HG03558 (cell line): ENCODE results near the gene ZNF354B.
"Not testable (repeated sequence)": the region's sequence is repeated elsewhere in the genome, so short reads cannot be mapped to it uniquely, and the experiment has no call there.

ENCODE experiments used
- ATAC-seq: cut with Tn5 transposase; IDR thresholded peaks from one replicate; pipeline ENCODE4 v1.9.1; 2021; ENCODE audit warnings: moderate number of reproducible peaks; ENCODE audit not compliant: unreplicated experiment; ENCODE audit errors: extremely low read depth

ZNF354B gene

DNA sequence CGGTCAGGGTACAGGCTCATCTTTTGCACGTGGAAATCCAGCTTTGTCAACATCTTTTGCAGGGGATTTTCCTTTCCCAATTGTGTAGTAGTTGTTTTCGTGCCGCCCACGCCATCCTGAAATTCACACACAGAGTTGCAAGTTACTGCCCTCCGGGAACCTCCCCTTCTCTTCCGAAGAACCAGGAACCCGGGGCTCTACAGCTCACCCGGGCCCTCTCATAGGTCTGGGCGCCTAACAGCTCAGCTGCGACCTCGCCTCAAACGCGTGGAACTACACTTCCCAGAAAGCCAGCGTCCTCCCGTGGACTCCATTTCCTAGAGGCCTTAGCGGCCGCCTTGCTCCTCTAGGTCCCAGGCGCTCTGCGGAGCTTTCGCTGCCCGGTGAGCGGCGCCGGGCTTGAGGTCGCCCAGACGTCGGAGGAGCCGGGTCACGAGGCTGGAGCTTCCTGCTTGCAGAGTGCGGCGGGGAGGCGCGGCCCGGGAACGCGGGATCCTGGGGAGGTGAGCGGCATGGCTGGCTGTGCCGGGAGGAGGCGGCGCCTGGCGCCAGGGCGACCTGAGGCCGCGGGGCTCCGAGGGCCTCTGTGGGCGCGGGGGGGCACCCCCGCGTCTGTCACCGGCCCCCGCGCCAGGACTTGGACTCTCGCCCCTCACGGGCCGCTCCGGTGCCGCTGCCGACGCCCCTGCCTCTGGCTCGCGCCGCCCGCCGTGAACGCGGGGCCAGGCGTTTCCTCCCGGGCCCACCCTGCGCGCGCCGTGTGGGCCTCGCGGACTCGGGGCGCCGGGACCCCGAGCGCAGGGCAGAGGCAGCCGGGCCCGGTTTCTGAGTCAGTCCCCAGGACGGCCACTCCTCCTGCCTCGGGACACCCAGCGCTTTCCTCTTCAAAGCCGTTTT is at the start of gene ZNF354B:
Gene ZNF354B, plus strand, starts transcription at position 329 of the 897 bp plus-strand sequence. CDS start 1,095 bp downstream, outside the sequence.
- ATAC-seq: peak; percentile 97

DNA sequence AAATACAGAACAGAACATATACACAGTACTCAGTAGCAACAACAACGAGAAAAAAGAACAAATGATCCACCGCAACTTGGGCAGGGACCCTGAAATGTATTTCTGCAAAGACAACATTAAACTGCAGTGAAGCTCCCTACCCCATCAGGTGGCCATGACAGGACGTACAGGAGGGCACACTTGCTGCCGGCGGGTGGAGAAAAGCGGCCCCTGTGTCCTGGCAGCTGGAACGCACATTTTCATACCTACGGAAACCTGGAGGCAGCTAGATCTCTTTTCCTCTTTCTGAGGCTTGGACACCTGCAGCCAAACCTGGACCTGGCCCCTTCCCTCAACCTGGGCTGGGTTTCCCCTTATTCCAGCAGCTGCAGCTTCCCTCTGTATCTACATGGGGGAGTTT is 42.2 kb upstream of the ZNF354B start:
- ATAC-seq: no peak

DNA sequence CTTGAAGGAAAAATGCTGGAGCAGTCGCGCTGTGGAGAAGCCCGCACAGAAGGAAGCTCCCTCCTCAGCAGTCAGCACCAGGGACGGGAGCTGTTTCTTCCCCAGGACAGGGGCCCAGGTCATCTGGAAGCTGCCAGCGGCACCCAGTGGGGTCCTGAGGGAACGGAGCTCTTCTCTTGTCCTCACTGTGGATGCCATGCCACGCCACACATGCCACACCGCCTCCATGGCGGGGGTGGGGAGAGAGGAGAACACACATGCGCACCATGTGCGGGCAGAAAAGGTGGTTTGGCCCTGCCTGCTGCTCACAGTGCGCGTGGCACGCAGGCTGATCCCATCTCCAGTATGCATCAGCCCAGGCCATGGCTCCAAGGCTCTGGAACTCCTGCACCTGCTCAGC is 41.7 kb upstream of the ZNF354B start:
- ATAC-seq: no peak

DNA sequence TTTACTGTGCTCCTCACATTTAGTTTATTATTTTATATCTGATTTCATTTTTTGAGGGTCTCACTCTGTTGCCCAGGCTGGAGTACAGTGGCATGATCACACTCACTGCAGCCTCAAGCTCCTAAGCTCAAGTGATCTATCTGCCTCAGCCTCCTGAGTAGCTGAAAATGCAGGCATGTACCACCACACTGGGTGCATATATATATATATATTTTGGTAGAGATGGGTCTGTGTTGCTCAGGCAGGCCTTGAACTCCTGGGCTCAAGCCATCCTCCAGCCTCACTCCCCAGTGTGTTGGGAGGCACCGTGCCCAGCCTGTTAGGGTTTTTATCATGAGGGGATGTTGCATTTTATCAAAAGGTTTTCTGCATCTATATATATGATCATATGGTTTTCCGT is 39.8 kb upstream of the ZNF354B start:
- no peak for ATAC-seq

DNA sequence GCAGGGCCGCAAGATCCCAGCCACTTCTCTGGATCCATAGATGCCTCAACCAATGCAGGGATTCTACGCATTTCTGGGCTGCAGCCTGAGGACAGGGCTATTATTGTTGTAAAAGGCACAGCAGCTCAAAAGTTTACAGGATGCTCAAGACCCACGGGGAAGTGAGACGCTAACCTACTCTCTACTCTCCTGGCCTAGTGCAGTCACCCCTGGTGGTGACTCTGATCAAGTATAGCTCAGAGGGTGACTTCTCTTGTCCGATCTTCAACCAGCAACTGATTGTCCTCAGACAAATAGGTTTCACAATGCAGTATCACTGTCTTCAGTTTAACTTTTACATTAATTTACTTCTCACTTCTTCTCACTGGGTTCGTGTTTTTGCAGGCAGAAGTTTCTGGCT is 34.3 kb upstream of the ZNF354B start:
- no peak for ATAC-seq

DNA sequence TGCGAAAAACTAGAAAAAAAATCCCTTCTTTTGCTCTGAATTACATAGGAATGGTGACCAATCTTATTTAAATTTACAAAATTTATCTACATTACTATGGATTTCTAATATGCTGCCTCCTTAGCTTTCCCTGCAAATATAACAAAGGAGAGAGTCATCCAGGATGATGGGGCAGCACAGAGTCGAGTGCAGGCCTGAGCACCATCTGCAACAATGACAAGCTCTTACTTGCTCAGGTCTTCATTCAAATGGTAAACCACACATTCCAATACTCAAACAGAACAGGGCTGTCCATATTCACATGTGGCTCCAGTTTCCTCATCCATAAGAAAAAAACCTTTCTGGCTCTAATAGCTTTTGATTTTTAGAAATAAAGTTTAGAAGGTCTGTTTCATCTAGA is 33.5 kb upstream of the ZNF354B start:
- ATAC-seq: no peak

DNA sequence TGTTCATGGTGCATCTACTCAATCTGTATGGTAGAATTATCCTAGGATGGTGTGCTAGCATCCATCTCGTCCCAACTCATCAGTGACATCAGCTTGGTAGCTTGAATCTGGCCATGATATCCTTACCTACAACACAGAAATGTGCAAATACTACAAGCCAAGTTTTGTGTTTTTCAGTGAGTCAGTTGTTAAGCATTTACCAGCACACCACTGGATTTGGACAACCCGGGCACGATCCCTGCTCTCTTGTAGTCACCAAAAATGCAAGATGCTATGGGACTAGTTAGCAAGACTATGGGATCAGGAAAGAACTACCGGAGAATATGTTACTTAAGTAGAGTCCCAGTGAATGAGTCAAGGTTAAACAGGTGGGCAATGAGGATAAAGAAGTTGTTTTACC is 32.1 kb upstream of the ZNF354B start:
- no peak for ATAC-seq

DNA sequence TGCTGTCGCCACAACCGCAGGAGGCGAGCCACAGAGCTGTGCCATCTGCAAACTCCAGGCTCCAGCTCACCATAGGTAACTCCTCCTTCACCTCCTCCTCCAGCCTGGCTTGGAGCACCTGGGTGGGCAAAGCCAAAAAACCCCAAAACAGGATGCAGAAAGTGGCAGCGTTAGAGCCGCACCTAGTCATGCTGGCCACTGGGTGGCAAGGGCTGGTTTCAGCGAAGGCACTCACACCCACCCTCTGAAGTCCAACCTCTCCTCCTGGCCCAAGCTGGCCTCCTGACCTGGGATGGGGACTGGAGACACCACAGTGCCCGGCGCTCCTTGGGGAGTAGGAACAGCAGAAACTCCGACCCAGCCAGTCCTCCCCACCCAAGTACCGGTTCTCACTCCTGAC is 28.7 kb upstream of the ZNF354B start:
- ATAC-seq: no peak

DNA sequence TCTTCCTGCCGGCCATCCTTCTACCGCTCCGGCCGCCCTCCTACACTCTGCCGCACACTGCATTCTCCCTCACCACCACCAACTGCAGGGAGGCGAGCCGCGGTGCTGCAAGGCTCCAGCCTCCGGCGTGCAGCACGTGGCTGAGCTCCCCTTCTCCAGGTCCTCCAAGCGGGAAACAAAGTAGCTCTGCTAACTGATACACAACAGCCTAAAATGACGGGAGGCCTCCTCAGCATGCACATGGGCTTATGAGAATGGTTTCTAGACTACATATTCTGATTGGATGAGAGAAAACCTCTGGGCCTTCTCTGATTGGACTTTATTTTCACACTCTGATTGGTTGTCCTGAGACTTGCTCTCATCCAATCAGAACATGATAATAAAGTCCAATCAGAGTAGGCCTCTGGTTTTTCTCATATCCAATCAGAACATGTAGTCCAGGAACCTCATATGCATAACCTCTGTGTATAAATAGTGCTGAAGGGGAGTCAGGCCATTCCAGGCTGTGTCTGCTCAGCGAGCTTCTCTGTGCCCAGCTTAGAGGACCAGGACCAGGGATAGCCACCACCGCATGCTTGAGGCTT is 27.0 kb upstream of the ZNF354B start:
- ATAC-seq: no peak

DNA sequence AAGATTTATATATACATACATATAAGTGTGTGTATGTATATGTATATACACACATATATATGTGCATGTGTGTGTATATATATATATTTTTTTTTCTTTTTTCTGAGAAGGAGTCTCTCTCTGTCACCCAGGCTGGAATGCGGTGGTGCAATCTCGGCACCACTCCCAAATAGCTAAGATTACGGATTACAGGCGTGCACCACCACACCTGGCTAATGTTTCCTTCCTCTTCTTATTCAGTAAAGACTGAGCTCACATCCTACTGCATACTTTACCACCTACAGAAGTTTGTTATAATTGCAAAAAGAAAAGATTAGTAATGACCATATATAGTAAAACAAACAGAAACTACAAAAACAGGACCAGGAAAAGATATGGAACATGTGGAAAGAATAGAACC is 23.1 kb upstream of the ZNF354B start:
- no peak for ATAC-seq

DNA sequence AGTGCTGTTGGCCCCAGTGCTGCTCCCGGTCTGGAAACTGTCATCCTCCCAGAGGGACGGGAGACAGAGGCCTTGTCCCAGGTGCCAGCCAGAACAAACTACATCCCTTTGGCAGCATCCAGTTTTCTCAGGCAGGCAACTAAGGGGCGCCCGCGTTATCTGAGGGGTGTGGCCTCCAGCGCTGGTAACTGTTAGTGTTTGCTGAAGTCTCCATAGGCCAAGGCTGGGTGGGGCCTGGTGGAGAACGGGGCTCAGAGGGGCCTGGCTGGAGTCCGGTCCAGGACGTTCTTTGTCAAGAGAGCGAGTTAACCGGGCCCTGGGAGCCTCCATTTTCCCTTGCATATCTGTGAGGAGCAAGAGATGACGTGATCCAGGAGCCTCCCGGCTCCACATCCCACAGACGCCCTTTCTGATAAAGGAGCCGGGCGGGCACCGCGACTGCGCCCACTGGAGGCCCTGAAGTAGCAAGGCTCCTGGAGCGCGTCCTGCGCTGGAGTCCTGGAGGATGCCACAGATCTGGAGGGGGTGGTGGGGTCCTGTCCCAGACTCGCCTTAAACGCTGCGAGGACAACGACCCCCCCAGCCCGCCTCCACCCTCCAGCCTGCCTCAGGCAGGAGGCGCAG is 20.9 kb upstream of the ZNF354B start:
- ATAC-seq: not testable (repeated sequence)

DNA sequence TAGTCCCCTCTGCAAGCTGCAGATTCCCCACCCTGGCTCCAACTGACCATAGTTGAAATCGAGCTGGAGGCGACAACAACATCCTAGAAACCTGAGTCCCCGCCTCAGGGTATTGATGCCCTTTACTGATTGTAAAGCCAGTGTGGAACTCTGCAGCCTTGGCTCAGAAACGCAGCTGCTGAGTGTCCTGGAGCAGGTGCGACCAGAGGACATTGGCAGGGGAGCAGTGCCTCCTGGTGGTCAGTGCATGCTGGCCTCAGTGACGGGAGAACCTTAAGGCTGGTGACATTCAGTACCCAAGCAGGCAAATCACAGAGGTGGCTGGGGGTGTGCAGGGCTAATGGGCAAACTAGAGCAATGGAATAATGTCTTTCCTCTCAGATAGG is 20.4 kb upstream of the ZNF354B start:
- ATAC-seq: no peak

DNA sequence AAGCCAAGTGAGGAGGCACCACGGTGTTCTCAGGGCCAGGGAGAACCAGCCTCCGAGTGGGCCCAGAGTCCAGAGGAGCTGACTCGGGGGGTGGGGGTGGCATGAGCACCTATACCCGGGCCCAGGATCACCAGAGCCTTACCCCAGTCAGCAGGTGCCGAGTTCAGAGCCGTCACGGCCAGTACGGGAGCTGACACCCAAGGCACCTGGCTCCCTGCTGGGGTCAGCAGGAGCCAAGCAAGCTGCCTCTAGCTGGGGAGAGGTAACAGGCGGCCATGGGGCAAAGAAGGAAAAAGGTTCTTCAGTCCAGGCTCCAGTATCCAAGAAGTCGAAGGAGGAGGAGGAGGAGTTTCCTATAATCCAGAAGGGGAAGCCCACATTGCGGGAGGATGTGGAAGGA is 19.4 kb upstream of the ZNF354B start:
- not testable (repeated sequence) for ATAC-seq

DNA sequence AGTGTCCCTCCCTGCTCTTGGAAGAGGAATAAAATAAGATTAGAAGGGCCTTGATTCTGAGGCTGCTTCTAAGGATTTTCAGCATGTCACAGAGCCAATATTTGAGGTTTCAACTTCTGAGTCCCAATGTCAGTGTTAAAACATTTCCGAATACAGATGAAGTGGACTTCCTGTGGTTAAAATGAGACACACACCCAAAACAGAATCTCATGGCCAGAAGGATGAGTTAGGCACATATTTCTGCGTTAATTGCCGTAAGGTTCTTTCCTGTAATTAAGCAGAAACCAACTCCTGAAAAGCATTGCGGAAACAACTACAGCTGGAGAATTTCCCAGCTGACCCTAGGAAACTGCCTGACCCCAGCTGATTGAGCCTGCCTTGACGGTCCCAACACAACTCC is 10.4 kb upstream of the ZNF354B start:
- no peak for ATAC-seq

DNA sequence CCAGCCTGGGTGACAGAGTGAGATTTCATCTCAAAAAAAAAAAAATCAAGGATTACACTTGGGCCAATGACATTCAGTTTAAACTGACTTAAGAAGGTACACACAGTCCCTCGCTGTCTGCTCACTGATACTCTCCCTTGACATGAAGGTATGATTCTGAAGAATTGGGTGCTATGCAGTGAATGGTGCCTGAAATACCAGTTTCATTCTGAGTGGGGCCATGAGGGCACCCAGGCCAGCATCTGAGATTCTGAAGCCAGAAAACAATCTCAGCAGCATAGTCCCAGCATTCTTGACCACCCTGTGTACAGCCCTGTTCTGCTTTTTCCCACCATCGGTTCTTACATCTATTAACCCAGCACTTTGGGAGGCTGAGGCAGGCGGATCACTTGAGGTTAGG is 7.8 kb upstream of the ZNF354B start:
- no peak for ATAC-seq

DNA sequence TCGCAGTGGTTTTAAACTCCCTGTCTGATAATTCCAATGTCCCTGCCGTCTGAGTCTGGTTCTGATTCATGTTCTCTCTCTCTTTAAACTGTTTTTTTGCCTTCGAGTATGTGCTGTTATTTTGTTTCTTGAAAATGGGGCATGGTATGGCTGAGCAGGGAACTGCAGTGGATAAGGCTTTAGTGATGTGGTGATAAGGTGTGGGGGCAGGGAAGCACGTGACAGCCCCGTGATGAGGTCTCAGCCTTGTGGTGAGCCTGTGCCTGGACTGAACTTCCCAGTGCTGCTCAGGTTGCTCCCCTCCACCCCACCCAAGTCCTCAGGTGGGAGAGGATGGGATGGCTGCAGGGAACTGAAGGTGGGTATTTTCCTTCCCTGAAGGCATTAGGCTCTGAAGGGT is 5.5 kb upstream of the ZNF354B start:
- no peak for ATAC-seq

DNA sequence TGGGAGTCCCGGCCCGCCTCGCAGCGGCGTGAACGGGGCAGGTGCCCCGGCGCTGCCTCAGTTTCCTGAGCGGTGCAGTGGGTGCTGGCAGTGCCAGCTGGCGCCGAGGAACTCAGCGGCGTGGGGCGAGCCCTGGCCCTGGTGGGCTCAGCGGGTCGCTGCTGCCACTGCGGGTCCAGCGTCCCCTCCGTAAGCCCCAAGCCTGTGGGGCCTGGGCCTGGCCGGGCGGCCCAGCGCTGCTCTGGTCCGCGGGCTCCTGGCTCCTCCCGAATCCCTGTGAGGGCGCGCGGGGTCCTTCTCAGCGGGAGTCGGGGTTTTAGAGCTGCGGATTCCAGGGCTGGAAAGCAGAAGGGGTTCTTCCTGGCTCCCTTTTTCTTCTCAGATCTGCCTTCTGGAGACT is 862 bp downstream of the ZNF354B start:
- not testable (repeated sequence) for ATAC-seq

DNA sequence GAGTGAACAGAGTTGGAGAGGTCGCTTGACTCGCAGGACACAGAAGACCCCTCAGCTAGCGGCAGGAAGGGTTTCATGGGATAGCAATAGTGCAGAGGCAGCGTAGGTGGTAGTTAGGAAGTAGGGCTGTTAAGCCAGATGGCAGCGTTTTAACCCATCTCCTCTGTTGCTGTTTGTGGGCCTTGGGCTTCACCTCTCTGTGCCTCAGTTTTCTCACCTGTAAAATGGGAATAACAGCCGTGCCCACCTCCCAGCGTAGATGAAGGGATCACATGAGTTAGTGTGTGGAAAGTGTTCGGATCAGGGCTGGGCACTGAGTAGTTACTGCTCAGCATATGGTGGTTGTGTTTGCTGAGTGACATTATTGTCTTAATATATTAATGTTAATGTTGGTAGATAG is 1.9 kb downstream of the ZNF354B start:
- no peak for ATAC-seq

DNA sequence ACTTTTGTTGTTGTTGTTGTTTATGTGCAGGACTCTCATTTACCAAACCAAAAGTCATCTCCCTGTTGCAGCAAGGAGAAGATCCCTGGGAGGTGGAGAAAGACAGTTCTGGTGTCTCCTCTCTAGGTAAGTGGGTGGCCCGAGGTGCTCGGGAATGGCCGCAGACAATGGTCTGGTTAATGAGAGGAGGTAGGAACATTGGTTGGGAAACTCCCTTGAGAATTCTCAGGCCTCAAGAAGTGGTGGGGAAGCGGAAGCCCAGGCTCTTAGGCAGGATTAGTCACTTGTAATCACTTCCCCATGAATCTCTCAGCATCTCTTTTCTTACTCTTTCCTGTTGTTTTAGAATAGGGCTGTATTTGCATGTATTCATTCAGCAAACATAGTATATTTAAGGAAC is 7.2 kb downstream of the ZNF354B start:
- no peak for ATAC-seq

DNA sequence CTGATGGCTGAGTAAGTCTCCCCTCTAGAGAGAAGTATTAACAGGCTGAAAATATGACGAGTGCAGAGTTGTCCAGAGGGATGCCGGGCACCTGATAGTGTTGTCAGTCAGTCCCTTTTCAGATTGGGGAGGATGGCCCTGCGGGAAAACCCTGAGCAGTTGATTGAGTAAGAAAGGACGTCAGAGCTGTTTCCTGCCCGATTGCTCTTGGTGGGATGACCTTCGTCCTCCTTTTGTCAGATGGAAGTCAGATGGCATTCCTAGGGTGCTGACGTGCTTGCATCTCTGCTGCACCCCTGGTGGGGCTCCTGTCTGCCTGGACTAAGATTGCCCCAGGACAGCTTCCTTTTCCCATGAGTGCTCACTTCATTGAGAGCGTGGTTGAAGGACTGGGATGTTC is 9.8 kb downstream of the ZNF354B start:
- no peak for ATAC-seq

DNA sequence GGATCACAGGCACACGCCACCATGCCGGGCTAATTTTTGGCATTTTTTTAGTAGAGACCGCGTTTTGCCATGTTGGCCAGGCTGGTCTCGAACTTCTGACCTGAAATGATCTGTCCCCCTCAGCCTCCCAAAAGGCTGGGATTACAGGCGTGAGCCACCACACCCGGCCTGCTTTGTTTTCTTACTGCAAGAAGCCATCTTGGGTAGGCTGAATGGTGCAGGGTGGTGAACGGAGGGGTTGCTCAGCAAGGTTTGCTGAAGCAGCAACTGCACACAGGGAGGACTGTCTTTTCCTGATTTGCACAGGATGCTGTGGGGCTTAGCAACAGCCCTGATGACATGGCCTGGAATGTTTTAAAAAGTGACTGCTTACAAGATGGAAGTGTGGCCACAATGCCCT is 10.7 kb downstream of the ZNF354B start:
- no peak for ATAC-seq
